Sigmoid colon (tissue), 4 donors: ENCODE measurements around the gene THRB.
A peak's percentile ranks its signal among the peaks of the same experiment; 100 is the strongest.

Experiments used
- EP300 ChIP-seq, 4 donors: sonication (generic); formaldehyde crosslinking; IDR thresholded peaks; one replicate each; pipeline ENCODE4 v1.6.1; 2017; ENCODE audit warnings: antibody characterized with exemption in 4 of 4
- POLR2A ChIP-seq, 2 donors: fragments of 450-650 bp; IDR thresholded peaks; one replicate each; pipeline ENCODE4 v1.6.1; 2016; ENCODE audit warnings: antibody characterized with exemption in 2 of 2, mild to moderate bottlenecking in 2 of 2, moderate library complexity in 2 of 2
- POLR2AphosphoS5 ChIP-seq, 4 donors: sonication (generic); formaldehyde crosslinking; IDR thresholded peaks; one replicate each; pipeline ENCODE4 v1.6.1; 2017; ENCODE audit warnings: antibody characterized with exemption in 4 of 4
- TF ChIP-seq, protein P1 (sequence below), 4 experiments: fragments of 450-650 bp in 3 of 4; fragments of 200-600 bp in 1 of 4; IDR thresholded peaks; one replicate each; pipeline ENCODE4 v1.5.1; 2016 to 2019; ENCODE audit warnings: antibody characterized with exemption in 4 of 4, mild to moderate bottlenecking in 3 of 4, moderate library complexity in 2 of 4

DNA sequence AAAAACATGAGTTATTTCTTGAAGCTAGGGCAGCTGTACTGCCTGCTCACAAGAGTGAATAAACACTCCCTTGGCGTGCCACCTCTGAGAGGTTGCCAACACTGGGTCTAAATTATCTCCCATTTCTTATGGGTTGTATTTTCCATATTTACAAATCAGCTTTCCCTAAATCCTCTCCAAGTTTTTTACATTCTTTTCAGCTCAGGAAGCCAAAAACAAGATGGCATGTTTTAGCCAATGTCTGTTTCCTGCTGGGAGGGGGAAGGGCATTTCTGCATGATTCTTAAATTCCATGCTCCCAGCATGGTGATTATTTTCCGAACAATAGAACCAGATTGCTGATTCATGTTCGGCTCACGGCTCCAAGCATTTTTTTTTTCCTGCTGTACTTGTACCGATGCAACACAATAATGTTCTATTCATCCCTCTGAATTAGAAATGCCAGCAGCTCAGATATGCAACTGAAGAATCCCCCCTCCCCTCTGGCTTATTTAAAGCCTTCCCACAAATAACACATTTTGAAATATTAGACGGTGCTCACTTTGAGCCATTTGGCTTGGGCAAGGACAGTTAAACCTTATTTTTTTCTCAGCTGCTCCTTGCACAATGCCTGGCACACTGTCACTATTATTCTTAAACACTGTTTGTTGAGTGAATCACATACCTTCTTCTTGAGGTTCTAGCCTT is 252.5 kb downstream of the THRB start:
- TF ChIP-seq POLR2AphosphoS5 (IDR thresholded peaks at IDR 0.05): peak; percentile 31 to 58 (median 39)
- TF ChIP-seq, protein P1, sequence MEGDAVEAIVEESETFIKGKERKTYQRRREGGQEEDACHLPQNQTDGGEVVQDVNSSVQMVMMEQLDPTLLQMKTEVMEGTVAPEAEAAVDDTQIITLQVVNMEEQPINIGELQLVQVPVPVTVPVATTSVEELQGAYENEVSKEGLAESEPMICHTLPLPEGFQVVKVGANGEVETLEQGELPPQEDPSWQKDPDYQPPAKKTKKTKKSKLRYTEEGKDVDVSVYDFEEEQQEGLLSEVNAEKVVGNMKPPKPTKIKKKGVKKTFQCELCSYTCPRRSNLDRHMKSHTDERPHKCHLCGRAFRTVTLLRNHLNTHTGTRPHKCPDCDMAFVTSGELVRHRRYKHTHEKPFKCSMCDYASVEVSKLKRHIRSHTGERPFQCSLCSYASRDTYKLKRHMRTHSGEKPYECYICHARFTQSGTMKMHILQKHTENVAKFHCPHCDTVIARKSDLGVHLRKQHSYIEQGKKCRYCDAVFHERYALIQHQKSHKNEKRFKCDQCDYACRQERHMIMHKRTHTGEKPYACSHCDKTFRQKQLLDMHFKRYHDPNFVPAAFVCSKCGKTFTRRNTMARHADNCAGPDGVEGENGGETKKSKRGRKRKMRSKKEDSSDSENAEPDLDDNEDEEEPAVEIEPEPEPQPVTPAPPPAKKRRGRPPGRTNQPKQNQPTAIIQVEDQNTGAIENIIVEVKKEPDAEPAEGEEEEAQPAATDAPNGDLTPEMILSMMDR (IDR thresholded peaks at IDR 0.05): no peak
- no peak for TF ChIP-seq EP300 (IDR thresholded peaks at IDR 0.05)
- TF ChIP-seq POLR2A (IDR thresholded peaks at IDR 0.05): no peak
